H1 (cell line): Measurements from ENCODE around the gene SLC3A2.

ENCODE experiments used
- EGR1 ChIP-seq: IDR thresholded peaks from 2 replicates; pipeline ENCODE4 v1.6.1; 2011; ENCODE audit warnings: low read depth, low read length, borderline replicate concordance
- EZH2 ChIP-seq: fragments of 200-600 bp; sonication (generic); IDR thresholded peaks from 2 replicates; pipeline ENCODE4 v1.7.1; 2012; ENCODE audit warnings: low read depth, mild to moderate bottlenecking, moderate library complexity, low read length, inconsistent platforms; ENCODE audit not compliant: severe bottlenecking
- MAX ChIP-seq: IDR thresholded peaks from 2 replicates; pipeline ENCODE4 v1.6.1; 2012; ENCODE audit warnings: inconsistent platforms
- PHF8 ChIP-seq: fragments of 200-600 bp; sonication (generic); conservative IDR thresholded peaks from 2 replicates; pipeline ENCODE4 v1.7.1; 2012; ENCODE audit warnings: low read depth, mild to moderate bottlenecking, inconsistent platforms, low read length, moderate library complexity
- POLR2A ChIP-seq, 2 experiments: IDR thresholded peaks; 1 replicate in 1 of 2; 2 replicates in 1 of 2; pipeline ENCODE4 v1.6.1; 2011; ENCODE audit warnings: low read depth in 2 of 2, low read length in 2 of 2, mild to moderate bottlenecking in 2 of 2; ENCODE audit errors: control extremely low read depth in 1 of 2
- RAD21 ChIP-seq, 2 experiments: IDR thresholded peaks in 1 of 2; conservative IDR thresholded peaks in 1 of 2; 2 replicates each; pipeline ENCODE4 v1.6.1; 2011; ENCODE audit warnings: low read depth in 2 of 2, low read length in 2 of 2, improper control_type of control experiment in 1 of 2, inconsistent platforms in 1 of 2, mild to moderate bottlenecking in 1 of 2, moderate library complexity in 1 of 2
- SRF ChIP-seq: IDR thresholded peaks from 2 replicates; pipeline ENCODE4 v1.6.1; 2011; ENCODE audit warnings: mild to moderate bottlenecking, low read depth, low read length, moderate library complexity
- TCF12 ChIP-seq: IDR thresholded peaks from 2 replicates; pipeline ENCODE4 v1.6.1; 2011; ENCODE audit warnings: low read depth, mild to moderate bottlenecking, low read length
- YY1 ChIP-seq: IDR thresholded peaks from 2 replicates; pipeline ENCODE4 v1.6.1; 2011; ENCODE audit warnings: low read depth, mild to moderate bottlenecking, low read length
- TF ChIP-seq, protein P1 (sequence below): IDR thresholded peaks from 2 replicates; pipeline ENCODE4 v1.6.1; 2011; ENCODE audit warnings: low read length, improper control_type of control experiment
- TF ChIP-seq, protein P2 (sequence below), 3 experiments: IDR thresholded peaks; 1 replicate in 2 of 3; 2 replicates in 1 of 3; pipeline versions ENCODE4 v1.5.1 to v1.6.1; 2011; ENCODE audit warnings: low read length in 3 of 3, mild to moderate bottlenecking in 3 of 3, inconsistent platforms in 2 of 3, low read depth in 1 of 3, moderate library complexity in 1 of 3; ENCODE audit not compliant: insufficient read depth in 1 of 3; ENCODE audit errors: control extremely low read depth in 1 of 3

- no peak for TF ChIP-seq POLR2A (IDR thresholded peaks at IDR 0.05; ENCODE audit: control extremely low read depth in 1 of 2, low read depth in 2 of 2, low read length in 2 of 2)
- no peak for TF ChIP-seq EGR1
- TF ChIP-seq EZH2, result no peak
- no peak for TF ChIP-seq PHF8
- TF ChIP-seq, protein P1, sequence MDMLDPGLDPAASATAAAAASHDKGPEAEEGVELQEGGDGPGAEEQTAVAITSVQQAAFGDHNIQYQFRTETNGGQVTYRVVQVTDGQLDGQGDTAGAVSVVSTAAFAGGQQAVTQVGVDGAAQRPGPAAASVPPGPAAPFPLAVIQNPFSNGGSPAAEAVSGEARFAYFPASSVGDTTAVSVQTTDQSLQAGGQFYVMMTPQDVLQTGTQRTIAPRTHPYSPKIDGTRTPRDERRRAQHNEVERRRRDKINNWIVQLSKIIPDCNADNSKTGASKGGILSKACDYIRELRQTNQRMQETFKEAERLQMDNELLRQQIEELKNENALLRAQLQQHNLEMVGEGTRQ, result no peak
- no peak for TF ChIP-seq SRF
- TF ChIP-seq TCF12, result no peak
- no peak for TF ChIP-seq MAX
- TF ChIP-seq, protein P2, sequence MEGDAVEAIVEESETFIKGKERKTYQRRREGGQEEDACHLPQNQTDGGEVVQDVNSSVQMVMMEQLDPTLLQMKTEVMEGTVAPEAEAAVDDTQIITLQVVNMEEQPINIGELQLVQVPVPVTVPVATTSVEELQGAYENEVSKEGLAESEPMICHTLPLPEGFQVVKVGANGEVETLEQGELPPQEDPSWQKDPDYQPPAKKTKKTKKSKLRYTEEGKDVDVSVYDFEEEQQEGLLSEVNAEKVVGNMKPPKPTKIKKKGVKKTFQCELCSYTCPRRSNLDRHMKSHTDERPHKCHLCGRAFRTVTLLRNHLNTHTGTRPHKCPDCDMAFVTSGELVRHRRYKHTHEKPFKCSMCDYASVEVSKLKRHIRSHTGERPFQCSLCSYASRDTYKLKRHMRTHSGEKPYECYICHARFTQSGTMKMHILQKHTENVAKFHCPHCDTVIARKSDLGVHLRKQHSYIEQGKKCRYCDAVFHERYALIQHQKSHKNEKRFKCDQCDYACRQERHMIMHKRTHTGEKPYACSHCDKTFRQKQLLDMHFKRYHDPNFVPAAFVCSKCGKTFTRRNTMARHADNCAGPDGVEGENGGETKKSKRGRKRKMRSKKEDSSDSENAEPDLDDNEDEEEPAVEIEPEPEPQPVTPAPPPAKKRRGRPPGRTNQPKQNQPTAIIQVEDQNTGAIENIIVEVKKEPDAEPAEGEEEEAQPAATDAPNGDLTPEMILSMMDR (IDR thresholded peaks at IDR 0.05; ENCODE audit: control extremely low read depth in 1 of 3, insufficient read depth in 1 of 3, low read depth in 1 of 3, low read length in 3 of 3), result no peak
- TF ChIP-seq YY1, result no peak
- TF ChIP-seq RAD21 (IDR thresholded peaks at IDR 0.05 in 1 of 2, conservative IDR thresholded peaks at IDR 0.05 in 1 of 2; ENCODE audit: low read depth in 2 of 2, low read length in 2 of 2), result no peak
Observed at GRCh38 chr11:62875698-62876478, 4.8 kb upstream of the SLC3A2 start.
